GM19455 (cell line): ENCODE data around the gene EMILIN2.
"Not testable (repeated sequence)": the region's sequence is repeated elsewhere in the genome, so short reads cannot be mapped to it uniquely, and the experiment has no call there.

Experiments
- ATAC-seq: cut with Tn5 transposase; IDR thresholded peaks from one replicate; pipeline ENCODE4 v1.9.1; 2021; ENCODE audit not compliant: unreplicated experiment

Gene EMILIN2

DNA sequence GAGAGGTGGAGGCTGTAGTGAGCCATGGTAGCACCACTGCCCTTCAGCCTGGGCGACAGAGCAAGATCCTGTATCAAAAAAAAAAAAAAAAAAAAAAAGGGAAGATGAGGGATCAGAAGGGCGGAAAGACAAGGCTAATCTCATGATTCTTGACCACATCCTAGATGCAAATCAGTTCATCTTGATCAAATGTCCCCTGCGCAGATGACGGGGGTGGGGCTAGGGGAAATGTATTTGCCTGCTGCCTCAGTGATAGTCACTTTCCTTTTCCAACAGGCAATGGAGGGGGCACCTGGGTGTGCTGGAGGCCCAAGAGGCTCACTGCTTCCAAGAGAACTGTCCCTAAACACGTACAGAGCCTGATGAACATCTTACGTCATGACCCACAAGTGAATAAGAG, 3.7 kb upstream of the EMILIN2 start:
- ATAC-seq: no peak

DNA sequence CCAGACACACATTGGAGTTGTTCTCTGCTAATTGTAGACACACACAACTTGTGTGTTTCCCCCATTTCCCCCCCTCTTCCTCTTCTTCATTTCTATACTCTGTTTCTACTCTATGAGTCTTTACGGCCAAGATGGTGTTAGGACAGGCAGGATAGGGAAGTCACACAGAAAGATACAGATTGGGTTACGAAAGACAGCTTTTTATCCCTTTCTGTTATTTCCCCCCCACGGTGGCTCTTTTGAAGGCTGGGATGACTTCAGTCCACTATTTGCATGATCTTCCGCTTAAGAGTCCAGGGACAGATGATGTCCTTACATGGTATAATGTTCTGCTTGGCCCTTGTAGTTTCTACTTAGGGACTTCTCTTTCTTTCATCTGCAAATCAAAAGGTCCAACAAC, 1.6 kb upstream of the EMILIN2 start:
- no peak for ATAC-seq

DNA sequence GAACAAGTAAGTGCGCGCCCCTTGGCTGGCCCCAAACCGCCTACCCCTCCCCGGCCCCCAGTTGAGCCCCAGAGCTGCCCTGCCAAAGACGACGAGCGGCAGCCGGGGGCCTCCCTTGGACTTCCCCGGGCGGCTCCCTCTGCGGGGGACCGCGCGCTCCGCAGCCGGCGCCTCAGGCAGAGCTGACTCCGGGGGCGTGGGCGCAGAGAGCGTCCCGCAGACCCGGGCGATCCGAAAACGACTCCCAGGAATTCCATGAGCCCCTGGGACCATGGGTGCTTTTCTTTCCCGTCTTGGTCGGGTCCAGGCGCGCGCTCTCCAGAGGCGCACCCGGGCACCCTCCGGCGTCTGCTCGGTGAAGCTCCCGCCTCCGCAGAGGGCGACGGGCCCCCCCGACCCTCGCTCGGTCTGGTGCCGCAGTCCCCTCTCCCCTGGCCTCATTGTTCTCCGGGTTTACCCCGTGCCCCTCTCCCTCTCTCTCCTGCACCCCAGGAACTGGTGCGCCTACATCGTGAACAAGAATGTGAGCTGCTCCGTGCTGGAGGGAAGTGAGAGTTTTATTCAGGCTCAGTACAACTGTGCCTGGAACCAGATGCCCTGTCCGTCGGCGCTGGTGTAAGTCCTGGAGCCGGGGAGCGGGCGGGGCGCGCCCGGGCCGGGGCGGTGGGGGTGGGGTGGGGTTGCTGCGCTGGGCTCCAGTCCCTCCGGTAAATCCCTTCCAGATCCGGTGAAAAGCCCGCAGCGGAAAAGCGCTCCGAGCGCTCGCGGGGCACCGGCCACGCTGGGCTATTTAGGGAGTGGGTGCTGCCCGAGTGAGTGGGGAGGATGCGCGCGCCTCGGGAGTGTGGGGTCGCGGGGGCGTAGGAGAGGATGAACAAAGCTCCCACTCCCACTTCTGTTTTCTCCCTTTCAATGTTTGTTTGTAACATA, 776 bp downstream of the EMILIN2 start:
- ATAC-seq: no peak

DNA sequence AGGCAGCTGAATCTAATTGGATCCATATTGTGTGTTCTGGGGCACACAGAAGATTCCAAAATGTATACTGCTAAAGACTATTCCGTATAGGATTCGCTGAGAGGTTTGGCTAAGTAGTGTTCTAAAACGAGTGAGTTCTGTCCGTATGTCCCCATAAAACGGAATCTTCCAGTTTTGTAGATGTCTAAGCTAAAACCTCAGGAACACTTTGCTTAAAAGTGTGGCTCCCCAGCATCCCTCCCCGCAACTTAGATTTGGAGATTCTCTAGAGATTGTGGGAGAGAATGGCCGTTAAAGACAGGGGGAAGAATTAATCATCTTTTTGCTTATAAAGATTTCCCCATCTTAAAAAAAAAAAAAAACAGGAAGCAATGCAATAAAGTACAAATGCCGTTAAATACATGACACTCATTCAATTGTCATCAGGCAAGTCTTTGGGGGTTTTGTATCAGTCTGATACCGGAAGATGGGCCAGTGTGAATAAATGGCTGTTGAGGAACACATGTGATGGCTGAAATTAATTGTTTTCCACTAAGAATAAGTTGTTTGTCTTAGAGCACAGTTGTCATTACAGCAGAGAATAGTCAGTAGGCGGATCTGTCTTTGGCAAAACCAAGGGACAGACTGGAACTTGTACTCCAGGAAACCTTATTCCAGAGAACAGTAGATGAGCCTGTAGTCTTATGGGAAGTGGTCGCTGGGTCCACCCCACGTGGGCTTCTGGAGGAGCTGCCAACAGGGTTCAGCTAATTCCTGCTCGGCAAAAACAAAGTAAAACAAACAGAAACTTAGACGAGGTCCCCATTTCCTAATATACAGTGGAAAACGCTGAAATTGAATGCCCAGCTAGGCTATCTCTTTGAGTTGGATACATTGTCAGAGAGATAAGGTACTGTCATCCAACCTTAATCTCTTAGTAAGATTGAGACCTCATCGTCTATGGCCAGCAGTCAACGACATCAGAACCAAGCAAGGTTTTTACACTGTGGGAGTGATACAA, 1.7 kb downstream of the EMILIN2 start:
- no peak for ATAC-seq

DNA sequence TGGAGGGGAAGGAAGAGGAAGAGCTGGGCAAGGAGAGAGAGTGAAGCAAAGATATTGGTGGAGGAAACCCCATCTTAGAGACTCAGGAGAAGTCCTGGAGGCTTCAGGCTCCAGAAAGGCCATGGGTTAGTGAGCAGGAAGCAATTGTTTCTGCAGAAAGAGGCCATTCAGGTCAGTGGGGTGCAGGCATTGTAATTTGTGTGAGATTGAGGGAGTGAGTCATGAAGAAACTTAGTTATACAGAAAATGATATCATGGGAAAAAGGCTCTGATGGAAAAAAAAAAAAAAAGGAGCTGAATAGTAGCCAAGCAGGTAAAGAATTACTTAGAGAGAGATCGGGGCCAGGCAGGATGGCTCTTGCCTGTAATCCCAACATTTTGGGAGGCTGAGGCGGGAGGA, 4.0 kb downstream of the EMILIN2 start:
- ATAC-seq: no peak

DNA sequence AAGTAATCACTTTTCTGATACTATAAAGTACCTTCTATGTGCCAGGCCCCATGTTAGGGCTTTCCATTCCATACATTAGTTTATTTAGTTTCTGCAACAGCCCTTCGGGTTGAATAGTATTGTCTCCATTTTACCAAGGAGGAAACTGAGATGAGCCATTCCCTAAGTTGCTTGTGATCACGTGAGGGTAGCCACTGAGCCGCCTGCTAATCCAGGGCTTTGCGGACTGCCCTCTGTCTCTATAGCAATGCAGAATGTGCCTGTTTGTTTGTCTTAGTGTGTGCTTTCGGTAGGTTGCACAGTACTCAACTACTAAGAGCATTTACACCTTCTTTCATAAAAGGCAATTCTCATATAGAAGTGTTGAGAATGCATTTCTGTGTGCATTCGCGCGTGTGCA, 5.0 kb downstream of the EMILIN2 start:
- no peak for ATAC-seq

DNA sequence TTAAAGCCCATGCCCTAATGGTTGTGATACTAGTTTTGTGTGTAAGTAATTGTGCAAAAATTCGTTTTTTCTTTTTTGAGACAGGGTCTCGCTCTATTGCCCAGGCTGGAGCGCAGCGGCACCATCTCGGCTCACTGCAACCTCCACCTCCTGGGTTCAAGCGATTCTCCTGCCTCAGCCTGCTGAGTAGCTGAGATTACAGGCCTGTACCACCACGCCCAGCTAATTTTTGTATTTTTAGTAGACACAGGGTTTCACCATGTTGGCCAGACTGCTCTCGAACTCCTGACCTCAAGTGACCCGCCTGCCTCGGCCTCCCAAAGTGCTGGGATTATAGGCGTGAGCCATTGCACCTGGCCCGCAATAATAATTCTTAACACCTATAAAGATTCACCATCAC, 5.7 kb downstream of the EMILIN2 start:
- ATAC-seq: not testable (repeated sequence)

DNA sequence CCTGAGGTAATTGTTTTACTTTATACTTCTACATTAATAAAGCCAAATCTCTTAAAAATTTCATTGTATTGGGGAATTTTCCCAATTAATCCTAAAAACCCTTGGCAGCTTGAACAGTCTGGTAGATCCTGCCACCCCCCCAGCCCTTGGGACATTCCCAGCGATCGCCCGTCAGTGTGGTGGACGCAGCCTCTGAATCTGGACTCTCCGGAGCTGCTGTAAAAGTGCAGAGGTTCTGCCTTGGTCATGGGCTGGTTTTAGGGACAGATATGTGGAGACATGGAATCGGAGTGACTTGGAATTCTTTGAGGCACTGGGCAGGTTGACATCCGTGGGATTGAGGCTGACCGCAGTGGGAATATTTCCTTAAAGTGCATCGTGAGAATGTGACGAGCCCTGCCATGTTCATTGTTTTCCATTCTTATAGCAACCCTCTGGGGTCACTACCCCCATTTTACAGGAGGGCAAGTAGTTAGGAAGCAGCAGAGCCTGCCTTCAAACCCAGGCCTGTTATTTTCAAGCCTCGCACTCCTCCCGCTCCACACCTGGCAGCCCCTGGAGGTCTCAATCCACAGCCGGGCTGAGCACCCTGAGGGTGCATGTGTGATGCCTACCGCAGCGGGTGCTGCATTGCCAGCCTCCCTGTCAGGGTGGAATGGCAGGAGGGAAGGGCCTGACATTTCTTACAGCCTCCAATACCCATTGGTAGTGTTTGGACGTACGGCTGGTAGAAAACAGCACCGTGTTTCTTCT, 6.5 kb downstream of the EMILIN2 start:
- no peak for ATAC-seq

DNA sequence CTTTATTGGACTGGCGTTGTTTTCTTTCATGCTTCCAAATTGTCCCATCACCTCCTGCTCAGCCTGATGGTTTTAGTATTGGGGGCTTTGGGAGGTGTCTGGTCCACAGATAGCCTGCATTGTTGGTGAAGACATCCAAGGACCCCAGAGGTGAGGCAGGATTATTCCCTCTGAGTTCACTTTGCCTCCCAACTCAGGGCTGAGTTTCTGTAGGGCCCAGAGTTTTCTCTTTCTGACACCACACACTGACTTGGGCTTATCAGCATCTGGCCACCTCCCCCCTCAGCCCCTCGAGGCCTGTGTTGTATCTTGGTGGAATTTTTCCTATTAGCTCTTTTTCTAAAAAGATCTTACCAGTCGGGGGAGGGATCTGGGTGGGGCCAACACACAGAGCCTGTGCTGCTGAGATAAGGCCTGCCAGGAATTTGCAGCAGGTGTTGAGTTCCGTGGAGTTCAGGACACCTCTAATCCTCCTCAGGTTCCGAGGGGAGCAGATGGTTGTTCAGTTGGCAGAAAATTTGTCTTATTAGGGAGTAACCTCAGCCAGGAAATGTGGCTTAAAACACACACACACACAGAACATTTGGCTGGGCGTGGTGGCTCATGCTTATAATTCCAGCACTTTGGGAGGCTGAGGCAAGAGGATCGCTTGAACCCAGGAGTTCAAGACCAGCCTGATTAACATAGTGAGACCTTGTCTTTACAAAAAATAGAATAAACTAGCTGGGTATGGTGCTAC, 7.3 kb downstream of the EMILIN2 start:
- ATAC-seq: no peak

DNA sequence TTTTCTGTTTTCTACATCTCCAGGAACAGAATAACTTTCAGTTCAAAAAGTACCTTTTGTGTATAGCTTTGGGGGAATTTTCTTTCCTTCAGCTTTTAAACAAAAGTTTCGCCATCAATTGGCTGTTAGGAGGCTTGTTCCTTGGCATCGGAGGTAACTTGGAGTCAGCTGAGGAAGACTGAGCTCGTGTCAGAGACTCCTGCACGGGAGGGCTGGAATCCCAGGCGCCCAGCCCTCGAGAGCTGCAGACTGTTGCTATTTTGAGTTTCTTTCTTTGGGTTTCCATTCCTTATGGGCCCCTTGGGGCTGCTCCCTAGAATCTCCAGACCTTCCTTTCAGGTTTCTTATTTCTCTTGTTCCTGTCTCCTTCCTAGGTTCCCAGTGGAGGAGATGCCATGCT, 8.1 kb downstream of the EMILIN2 start:
- ATAC-seq: no peak

DNA sequence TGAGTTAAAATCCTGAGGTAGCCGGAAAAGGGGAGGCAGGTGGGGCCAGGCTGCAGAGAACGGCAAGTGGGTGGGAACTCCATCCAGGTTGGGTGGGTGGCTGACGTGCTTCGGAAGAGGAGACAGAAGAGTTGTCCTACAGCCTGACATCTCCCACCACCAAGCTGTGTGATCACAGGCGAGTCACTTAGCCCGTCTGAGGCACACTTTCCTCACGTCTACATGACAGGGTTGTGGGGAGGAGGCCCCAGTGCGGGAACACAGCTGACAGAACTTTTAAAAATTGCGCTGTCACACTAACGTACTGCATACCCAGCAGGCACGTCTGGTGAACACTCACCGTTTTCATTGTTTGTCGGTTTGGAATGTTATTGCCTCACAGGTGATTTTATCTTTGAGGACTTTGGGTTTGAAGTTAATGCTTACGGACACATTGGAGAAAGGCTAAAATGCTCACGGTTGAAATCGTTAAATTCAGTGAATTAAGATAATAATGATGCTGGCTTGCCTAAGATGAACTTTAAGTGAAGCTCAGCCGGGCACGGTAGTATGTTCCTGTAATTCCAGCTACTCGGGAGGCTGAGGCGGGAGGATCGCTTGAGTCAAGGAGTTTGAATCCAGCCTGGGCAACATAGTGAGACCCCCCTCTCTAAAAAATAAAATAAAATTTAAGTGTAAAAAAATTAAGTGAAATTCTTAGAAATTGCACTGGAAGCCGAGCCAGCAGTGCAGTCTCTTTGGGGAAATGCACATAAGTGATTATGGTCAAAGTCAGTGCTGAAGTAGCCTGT, 8.9 kb downstream of the EMILIN2 start:
- ATAC-seq: no peak

DNA sequence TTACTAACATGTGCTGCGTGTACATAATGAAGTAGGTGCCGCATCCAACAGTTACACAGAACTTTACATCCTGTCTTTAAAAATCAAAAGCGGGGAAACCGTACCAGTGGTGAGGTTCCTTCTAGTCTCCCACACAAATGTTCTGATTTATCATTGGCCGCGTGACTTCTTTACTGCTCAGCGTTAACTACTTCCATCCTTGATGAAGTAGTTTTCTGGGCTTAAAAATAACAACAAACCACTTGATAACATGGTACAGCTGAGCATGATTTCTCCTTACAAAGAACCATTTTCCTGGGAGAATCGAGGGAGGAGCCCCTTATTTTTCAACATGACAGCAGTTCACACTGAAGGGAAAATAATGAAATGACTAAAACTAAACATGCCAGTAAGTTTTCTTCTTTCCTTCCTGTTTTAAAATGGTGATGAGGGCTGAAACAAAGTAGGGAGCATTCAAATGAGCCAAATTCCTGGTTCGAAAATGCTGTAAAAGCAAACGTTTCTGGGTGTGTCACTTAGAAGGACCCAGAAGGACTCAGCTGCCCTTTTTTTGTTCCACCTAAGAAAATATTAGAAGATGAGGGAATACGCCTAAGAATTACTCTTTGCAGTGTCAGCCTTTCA, 9.9 kb downstream of the EMILIN2 start:
- ATAC-seq: no peak

DNA sequence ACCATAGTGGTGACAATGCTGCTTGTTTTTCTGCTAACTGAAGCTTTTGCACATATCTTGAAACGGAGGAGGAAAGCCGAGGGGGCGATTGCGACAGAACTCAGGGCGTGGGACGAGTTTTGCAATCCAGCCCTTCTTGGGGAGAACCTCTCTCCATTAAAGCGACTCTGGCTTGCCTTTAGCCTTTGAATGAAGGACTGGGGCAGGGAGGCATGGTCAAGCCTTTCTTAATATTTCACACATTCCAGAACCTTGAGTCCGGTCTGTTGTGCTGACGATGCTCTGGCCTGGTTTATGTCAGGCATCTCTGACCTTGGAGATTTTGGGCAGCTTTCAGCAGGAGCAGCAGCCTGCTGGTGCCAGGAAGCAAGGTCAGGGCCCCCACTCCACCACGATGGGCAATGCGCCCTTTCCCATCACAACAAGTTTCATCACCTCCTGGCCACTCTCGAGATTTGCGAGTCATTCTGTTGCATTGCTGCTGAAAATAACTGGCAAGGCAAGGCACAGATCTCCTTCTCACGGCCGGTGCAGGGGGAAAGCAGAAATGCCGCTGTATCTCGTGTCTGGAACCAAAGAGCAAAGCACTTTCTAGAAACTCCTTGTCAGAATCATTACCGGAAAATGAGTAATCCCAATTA, 10.8 kb downstream of the EMILIN2 start:
- no peak for ATAC-seq

DNA sequence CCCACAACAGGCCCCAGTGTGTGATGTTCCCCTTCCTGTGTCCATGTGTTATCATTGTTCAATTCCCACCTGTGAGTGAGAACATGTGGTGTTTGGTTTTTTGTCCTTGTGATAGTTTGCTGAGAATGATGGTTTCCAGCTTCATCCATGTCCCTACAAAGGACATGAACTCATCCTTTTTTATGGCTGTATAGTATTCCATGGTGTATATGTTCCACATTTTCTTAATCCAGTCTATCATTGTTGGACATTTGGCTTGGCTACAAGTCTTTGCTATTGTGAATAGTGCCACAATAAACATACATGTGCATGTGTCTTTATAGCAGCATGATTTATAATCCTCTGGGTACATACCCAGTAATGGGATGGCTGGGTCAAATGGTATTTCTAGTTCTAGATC, 13.6 kb downstream of the EMILIN2 start:
- ATAC-seq: not testable (repeated sequence)

DNA sequence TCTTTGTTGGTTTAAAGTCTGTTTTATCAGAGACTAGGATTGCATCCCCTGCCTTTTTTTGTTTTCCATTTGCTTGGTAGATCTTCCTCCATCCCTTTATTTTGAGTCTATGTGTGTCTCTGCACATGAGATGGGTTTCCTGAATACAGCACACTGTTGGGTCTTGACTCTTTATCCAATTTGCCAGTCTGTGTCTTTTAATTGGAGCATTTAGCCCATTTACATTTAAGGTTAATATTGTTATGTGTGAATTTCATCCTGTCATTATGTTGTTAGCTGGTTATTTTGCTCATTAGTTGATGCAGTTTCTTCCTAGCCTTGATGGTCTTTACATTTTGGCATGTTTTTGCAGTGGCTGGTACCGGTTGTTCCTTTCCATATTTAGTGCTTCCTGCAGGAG, 17.2 kb downstream of the EMILIN2 start:
- ATAC-seq: not testable (repeated sequence)

DNA sequence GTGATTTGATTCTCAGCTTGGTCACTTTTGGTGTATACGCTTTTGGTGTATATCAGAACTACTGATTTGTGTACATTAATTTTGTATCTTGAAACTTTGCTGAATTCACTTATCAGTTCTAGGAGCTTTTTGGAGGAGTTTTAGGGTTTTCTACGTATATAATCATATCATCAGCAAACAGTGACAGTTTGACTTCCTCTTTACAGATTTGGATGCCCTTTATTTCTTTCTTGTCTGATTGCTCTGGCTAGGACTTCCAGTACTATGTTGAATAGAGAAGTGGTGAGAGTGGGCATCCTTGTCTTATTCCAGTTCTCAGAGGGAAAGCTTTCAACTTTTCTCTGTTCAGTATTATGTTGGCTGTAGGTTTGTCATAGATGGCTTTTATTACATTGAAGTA, 19.7 kb downstream of the EMILIN2 start:
- ATAC-seq: not testable (repeated sequence)

DNA sequence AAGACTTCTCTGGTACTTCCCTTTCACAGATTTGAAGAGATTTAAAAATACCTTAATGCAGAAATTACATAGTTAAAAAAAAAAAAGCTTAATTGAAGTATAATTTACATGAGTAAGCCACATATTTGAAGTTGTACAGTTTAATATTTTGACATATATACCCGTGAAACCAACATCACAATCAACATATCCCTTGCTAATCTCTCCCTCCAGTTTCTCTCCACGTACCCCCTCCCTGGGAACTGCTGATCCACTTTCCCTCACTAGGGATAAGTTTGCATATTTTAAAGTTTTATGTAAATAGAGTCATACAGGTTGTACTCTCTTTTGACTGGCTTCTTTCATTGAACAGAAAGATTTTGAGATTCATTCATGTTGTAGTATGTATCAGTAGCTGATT, 22.4 kb downstream of the EMILIN2 start:
- no peak for ATAC-seq

DNA sequence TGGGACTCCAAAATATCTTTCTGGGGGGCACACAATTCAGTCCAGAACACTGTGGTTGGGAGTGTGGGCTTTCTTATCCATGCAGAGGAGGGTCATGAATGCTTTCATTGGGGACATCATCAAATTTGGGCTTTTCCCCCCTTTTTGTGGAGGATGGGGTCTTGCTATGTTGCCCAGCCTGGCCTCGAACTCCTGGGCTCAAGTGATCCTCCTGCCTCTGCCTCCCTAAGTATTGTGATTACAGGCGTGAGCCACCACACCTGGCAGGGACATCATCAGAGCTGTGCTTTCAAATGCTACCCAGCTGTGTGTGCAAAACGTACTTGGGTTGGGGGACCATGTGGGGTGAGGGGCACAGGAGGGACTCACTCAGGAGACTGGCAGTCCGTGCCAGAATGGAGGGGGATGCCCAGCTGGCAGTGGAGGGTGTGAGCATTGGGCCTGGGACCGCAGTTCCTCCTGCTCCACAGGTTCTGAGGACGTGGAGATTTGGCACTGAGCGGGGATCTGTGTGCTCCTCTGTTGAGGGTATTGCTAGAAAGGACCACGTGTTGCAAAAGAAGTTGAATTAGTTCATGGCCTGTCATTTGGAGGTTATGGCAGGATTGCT, 24.4 kb downstream of the EMILIN2 start:
- ATAC-seq: no peak
